Measurements from ENCODE around the gene TANC1.

DNA sequence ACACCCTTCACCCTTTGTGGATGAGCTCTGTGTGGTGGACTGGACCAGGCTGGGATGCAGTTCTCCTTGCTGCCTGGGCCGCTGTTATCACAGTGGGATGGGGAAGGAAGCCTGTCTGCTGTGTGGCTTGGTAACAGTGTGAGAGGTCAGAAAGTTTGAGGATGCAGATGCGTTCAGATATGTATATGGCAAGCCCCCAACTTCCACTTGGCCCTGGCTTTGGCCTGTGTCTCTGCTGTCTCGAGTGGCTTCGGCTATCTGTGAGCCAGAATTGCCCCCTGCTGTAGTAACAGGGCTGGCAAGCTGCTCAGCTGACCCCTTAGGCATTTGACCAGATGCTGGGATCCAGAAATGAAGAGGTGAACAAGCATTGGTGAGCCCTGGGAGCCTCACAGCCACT lies 211.3 kb downstream of the TANC1 start:
- TF ChIP-seq, protein P1, sequence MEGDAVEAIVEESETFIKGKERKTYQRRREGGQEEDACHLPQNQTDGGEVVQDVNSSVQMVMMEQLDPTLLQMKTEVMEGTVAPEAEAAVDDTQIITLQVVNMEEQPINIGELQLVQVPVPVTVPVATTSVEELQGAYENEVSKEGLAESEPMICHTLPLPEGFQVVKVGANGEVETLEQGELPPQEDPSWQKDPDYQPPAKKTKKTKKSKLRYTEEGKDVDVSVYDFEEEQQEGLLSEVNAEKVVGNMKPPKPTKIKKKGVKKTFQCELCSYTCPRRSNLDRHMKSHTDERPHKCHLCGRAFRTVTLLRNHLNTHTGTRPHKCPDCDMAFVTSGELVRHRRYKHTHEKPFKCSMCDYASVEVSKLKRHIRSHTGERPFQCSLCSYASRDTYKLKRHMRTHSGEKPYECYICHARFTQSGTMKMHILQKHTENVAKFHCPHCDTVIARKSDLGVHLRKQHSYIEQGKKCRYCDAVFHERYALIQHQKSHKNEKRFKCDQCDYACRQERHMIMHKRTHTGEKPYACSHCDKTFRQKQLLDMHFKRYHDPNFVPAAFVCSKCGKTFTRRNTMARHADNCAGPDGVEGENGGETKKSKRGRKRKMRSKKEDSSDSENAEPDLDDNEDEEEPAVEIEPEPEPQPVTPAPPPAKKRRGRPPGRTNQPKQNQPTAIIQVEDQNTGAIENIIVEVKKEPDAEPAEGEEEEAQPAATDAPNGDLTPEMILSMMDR (conservative IDR thresholded peaks at IDR 0.05; ENCODE audit: low read length): no peak
- no peak for TF ChIP-seq EZH2phosphoT487 (IDR thresholded peaks at IDR 0.05; ENCODE audit: borderline replicate concordance)
